Activated naive CD8-positive, alpha-beta T cell treated with anti-CD3 and anti-CD28 coated beads, Interleukin-2, amount 10 ng/mL, durations not matched to agents 7 days and 5 days (primary cell): ENCODE data around the gene HPX. TPM values are rescaled to one million over a fixed set of nuclear protein-coding genes. Genes with fewer than 3 reads are reported as not detected.
A peak's percentile ranks its signal among the peaks of the same experiment; 100 is the strongest.
"Not testable (repeated sequence)": the region's sequence is repeated elsewhere in the genome, so short reads cannot be mapped to it uniquely, and the experiment has no call there.

ENCODE experiments used
- ATAC-seq: fragments of 150-1000 bp; cut with Tn5 transposase; one replicate; pipeline ENCODE4 v1.10.0; 2021; ENCODE audit warnings: low read depth, moderate library complexity
- POLR2A ChIA-PET: fragments of 350-600 bp; sonication (Branson Sonifier 250); formaldehyde crosslinking; loops from one replicate; lab custom pipeline; 2021; ENCODE audit warnings: antibody characterized with exemption; lab: Charles Lee
- DNase-seq: peaks from one replicate; pipeline ENCODE4 v3.0.0; 2021
- H3K27ac Mint-ChIP-seq: one replicate; pipeline ENCODE4 v1.8.0; 2022; ENCODE audit warnings: mild to moderate bottlenecking, mixed read lengths
- H3K27me3 Mint-ChIP-seq: one replicate; pipeline ENCODE4 v1.8.0; 2022; ENCODE audit warnings: mild to moderate bottlenecking, moderate library complexity, mixed read lengths
- H3K36me3 Mint-ChIP-seq: one replicate; pipeline ENCODE4 v1.8.0; 2021; ENCODE audit warnings: mild to moderate bottlenecking, mixed read lengths
- H3K4me1 Mint-ChIP-seq: one replicate; pipeline ENCODE4 v1.8.0; 2021; ENCODE audit warnings: mixed read lengths
- H3K4me3 Mint-ChIP-seq: one replicate; pipeline ENCODE4 v1.8.0; 2022; ENCODE audit warnings: mild to moderate bottlenecking, moderate library complexity, mixed read lengths
- H3K9me3 Mint-ChIP-seq: one replicate; pipeline ENCODE4 v1.8.0; 2021; ENCODE audit warnings: mixed read lengths
- total RNA-seq, 2 experiments: library from RNA; stranded (reverse); gene quantifications; one replicate each; pipeline ENCODE4 v1.2.3, GENCODE V29; 2021

HPX gene
- total RNA-seq, 2 experiments from 2014 or later, result 0.58 to 1.3 TPM

DNA sequence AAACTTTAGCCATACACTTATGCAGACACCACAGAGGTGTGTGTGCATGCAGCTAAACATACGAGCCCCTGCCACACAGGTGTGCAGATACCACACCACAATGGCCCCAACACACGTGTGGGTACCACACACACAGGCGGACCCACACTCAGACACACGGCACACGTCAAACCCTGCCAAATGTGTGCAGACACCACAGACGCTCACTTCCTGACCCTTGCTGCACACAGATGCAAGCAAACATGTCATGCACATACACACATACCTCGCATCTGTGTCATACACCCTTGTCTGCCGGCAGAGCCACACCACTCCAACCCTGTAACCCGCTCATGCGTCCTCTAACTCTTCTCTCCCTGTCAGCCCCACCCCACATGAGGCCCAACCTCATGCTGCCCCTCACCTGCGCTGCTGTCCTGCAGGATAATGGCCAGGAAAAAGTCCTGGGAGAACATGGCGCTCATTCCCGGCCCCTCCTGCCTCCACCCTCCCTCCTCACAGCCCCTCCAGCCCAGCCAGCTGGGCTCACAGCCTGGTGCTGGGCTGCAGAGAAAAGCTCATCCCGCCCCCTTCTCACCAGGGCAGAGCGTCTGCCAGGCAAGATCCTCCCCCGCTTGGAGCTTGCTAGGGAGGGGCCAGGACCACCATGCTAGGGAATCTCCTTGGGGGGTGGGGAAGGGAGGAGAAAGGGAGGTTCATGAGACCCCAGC lies 36.3 kb downstream of the HPX start:
- POLR2A ChIA-PET, result interaction anchor here (0.9 to 7.4 kb wide), 5 partner anchors 13 to 77 kb away, joined by 3 to 140 read pairs (median 12); partner anchors contain the start of genes APBB1, ARFIP2, SMPD1 and TIMM10B
- ATAC-seq (peak; percentile 15), DNase-seq (no peak)
- Mint-ChIP-seq H3K4me3 (peak overlapping the region; percentile 61), H3K27ac (peak overlapping the region; percentile 87), H3K27me3 (no peaks in the 10 kb centered on the region), H3K36me3 (peaks cover 36% of the 10 kb centered on the region), H3K9me3 (no peaks in the 10 kb centered on the region), H3K4me1 (peaks cover 55% of the 10 kb centered on the region)

DNA sequence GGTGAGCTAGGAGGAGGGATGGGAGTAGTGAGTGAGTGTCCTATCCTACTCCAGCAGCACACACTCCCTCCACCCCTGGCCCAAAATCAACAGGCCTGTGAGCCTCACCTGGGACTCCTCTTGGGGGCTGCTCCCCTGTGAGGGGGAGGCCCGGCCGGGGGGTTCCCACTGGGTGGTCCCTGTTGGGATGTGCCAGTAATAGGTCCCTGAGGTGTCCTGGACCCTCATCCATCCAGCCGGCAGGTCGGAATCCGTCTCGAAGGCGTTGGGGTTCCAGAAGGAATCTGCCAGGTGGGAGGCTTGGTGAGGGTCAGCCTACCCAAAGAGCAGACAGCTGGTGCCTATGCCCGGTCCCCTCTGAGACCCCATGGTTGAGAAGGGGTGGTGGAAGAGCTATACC lies 37.2 kb downstream of the HPX start:
- Mint-ChIP-seq H3K4me1 (peaks cover 60% of the 10 kb centered on the region), H3K4me3 (peak overlapping the region; percentile 34), H3K27me3 (no peaks in the 10 kb centered on the region), H3K27ac (peak overlapping the region; percentile 94), H3K36me3 (peaks cover 39% of the 10 kb centered on the region), H3K9me3 (no peaks in the 10 kb centered on the region)
- ATAC-seq (no peak), DNase-seq (no peak)
- POLR2A ChIA-PET, result interaction anchor here (1.0 to 7.4 kb wide), 7 partner anchors 8 to 203 kb away, joined by 3 to 140 read pairs (median 12); partner anchors contain the start of genes APBB1, ARFIP2, SMPD1 and TIMM10B

DNA sequence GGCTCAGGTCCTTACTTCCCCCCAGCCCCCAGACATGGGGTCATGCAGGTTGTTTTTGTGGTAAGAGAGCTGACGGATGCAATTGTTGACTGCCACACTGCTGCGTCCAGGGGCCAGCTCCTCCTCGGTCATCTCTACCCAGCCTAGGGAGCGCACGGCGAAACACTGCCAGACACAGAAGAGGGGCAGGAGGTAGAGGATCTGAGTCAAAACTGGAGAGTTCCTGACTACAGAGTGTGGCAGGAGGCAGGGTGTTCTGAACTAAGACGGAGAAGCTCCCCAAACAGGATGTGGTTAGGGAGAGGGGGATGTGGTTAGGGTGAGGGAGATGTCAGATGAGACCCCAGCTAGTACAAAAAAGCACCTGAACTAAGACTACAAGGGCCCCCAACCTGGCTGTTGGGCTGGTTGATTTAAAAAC lies 38.2 kb downstream of the HPX start:
- POLR2A ChIA-PET, result interaction anchor here (0.6 to 7.4 kb wide), 11 partner anchors 9 to 204 kb away, joined by 3 to 140 read pairs (median 6); partner anchors contain the start of genes APBB1, ARFIP2, SMPD1 and TIMM10B
- Mint-ChIP-seq H3K36me3 (peaks cover 44% of the 10 kb centered on the region), H3K27me3 (no peaks in the 10 kb centered on the region), H3K27ac (peak overlapping the region; percentile 94), H3K9me3 (no peaks in the 10 kb centered on the region), H3K4me3 (peak overlapping the region; percentile 83), H3K4me1 (peaks cover 56% of the 10 kb centered on the region)
- ATAC-seq, result peak; percentile 90
- DNase-seq, result peak; percentile 70

DNA sequence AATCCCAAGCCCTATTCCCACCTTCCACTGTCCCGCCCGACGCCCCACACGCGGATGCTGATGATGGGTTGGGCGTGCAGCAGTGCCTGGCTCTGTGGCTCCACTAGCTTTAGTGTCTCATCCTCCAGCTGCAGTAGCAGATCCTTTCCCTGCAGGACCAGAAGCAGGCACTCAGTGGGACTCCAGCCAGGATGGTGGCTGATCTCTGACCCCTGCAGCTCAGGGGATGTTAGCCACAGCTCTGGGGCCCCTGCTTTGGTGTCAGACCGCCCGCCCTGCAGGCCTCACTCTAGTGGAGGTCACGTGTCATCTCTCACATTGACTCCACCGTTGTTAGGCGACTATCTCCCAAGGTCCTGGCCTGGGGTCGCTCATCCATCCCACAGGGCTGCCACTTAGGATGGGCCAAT lies 38.7 kb downstream of the HPX start:
- DNase-seq (peak; percentile 68), ATAC-seq (peak; percentile 38)

DNA sequence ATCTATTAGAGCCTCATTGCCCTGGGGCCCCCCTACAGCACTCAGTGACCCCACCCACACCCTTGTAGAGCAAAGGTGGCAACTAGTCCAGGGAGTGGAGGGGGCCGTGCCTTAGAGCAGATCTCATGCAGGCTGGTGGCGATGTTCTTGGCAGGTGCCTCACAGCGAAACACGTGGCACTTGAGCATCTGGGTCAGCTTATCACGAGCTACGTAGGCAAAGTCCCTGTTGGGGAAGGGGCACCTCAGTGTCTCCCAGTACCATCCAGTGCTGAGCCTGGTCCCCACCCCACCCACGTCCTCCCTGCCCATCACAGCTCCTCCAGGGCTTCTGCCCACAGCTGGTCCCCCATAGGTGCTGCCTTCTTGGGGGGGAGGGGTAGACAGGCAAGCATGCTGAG lies 39.3 kb downstream of the HPX start:
- H3K27ac Mint-ChIP-seq, result peak overlapping the region; percentile 94
- ATAC-seq (no peak), DNase-seq (no peak)
- POLR2A ChIA-PET, result interaction anchor here (2.5 to 7.4 kb wide), 4 partner anchors 10 to 80 kb away, joined by 12 to 140 read pairs (median 72); partner anchors contain the start of genes APBB1, ARFIP2, SMPD1 and TIMM10B
- peaks cover 40% of the 10 kb centered on the region for H3K36me3 Mint-ChIP-seq
- H3K4me3 Mint-ChIP-seq, result no peak overlapping the region
- H3K27me3 Mint-ChIP-seq, result no peaks in the 10 kb centered on the region
- peaks cover 49% of the 10 kb centered on the region for H3K4me1 Mint-ChIP-seq
- no peaks in the 10 kb centered on the region for H3K9me3 Mint-ChIP-seq

More for the DNA sequence above, 38.7 kb downstream of the HPX start:
- POLR2A ChIA-PET, result interaction anchor here (1.0 to 7.4 kb wide), 8 partner anchors 10 to 80 kb away, joined by 3 to 140 read pairs (median 12); partner anchors contain the start of genes APBB1, ARFIP2, SMPD1 and TIMM10B
- H3K27me3 Mint-ChIP-seq, result no peaks in the 10 kb centered on the region
- peaks cover 53% of the 10 kb centered on the region for H3K4me1 Mint-ChIP-seq
- H3K9me3 Mint-ChIP-seq, result no peaks in the 10 kb centered on the region
- H3K27ac Mint-ChIP-seq, result peak overlapping the region; percentile 94
- peak overlapping the region; percentile 83 for H3K4me3 Mint-ChIP-seq
- H3K36me3 Mint-ChIP-seq, result peaks cover 41% of the 10 kb centered on the region

DNA sequence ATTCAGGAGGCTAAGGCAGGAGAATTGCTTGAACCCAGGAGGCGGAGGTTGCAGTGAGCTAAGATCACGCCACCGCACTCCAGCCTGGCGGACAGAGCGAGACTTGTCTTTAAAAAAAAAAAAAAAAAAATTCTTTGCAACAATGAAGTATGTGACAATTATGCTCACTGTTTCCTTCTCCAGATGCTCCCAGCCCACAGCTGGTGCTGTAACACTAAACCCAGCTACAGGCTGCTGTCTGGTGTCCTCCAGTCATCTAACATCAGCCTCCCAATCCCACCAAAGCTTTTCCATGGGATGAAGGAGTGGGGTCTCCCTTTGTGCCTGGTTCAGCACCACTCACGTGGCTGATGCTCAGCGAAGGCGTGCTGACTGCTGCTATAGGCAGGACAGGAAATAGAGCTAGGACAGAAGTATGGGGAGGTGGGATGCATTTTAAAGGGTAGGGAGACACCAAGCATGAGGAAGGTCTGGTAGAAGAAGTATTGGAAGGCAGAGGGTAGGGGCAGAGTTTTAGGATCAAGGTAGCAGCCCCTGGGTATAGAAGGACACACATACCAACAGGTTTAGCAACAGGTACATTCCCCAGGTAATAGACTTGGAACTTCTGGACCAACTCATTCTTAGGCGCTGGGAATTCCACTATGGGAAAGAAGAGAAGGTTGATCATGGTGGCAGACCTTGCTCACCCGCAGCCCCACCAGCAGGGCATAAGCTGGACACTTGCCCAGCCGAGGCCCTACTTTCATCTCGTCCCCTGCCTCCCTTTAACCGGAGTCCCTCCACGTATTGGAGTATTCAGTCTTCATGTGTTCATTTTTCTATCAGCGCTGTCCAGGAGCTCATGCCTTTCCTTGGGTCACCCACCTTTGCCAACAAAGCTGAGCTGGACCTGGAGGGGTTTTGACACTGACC lies 40.1 kb downstream of the HPX start:
- Mint-ChIP-seq H3K27me3 (no peaks in the 10 kb centered on the region), H3K4me1 (peaks cover 47% of the 10 kb centered on the region), H3K4me3 (no peak overlapping the region), H3K9me3 (no peaks in the 10 kb centered on the region), H3K36me3 (peaks cover 41% of the 10 kb centered on the region), H3K27ac (no peak overlapping the region)
- ATAC-seq (no peak), DNase-seq (no peak)
- POLR2A ChIA-PET, result interaction anchor here (0.6 to 7.4 kb wide), 4 partner anchors 9 to 23 kb away, joined by 3 to 140 read pairs (median 72); partner anchors contain the start of genes APBB1 and SMPD1

DNA sequence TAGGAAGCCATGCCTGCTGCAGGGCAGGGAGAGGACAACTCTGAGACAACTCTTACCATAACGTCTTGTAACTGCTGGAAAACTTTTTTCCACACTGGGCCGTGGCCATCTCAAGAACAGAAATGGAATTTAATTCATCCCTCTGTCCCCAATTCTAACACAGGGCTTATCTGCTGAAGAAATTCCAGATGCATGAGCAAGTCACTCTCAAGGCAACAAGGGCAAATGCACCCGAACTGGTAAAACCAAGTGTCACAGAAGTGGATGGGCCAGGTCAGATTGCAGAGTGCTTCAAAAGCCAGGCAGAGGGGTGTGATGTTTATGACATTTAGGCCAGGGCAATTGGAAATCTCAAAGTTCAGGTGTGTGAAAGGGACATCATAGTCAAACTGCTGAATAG lies 43.2 kb downstream of the HPX start:
- no peak for DNase-seq
- ATAC-seq, result no peak
- H3K4me1 Mint-ChIP-seq, result peaks cover 32% of the 10 kb centered on the region
- peaks cover 49% of the 10 kb centered on the region for H3K36me3 Mint-ChIP-seq
- H3K9me3 Mint-ChIP-seq, result no peaks in the 10 kb centered on the region
- H3K4me3 Mint-ChIP-seq, result no peak overlapping the region
- H3K27me3 Mint-ChIP-seq, result no peaks in the 10 kb centered on the region
- POLR2A ChIA-PET, result interaction anchor here (7.4 kb wide), 1 partner anchor 6 kb away, joined by 140 read pairs; the partner anchor contains the start of gene SMPD1
- H3K27ac Mint-ChIP-seq, result no peak overlapping the region

DNA sequence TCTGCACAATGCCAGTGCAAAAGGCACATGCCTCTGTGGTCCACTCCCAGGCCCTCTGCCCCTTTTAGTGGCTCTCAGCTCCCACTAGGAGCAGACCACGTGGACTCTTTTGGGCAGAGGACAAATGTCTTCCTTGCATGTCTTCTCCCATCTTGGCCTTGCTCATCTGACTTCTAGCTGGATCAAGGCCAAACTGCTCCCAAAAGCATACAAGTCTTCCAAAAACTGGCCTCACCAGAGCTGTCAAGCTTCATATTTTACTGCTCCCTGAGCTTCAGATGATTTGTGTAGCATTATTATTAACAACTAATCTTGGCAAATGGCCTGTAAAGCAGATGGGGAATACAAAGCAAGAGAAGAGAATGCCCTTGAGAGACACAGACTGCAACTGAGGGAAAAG lies 43.6 kb downstream of the HPX start:
- peaks cover 49% of the 10 kb centered on the region for H3K36me3 Mint-ChIP-seq
- H3K27ac Mint-ChIP-seq, result no peak overlapping the region
- POLR2A ChIA-PET, result interaction anchor here (0.8 kb wide), 1 partner anchor 22 kb away, joined by 4 read pairs; the partner anchor contains the start of gene APBB1
- no peak for DNase-seq
- no peak for ATAC-seq
- H3K9me3 Mint-ChIP-seq, result no peaks in the 10 kb centered on the region
- no peak overlapping the region for H3K4me3 Mint-ChIP-seq
- no peaks in the 10 kb centered on the region for H3K27me3 Mint-ChIP-seq
- peaks cover 29% of the 10 kb centered on the region for H3K4me1 Mint-ChIP-seq

DNA sequence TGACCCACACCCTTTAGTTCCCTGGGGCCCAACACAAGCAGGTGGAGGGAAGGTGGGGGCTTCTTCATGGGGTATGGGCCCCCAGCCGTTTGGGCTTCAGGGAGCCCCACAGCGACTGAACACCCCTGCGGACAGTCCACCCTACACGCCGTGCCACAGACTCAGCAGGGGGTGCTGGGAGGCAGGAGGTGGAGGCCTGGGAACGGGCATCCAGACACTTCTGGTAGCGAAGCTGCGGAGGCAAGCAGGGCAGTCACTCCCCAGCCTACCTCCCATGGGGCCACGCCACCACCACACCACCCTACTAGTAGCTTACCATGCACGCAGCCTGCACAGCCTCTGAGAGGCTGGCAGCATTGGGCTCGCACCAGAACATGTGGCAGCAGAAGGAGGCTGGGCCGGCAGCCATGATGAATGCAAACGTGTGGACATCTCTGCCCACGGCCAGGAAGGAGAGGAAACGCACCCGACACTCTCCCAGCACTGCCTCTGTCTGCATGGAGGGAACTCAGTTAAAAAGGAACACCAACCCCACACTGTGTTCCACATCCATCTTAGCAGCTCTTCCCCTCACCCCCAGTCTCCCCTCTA lies 45.2 kb downstream of the HPX start:
- peak overlapping the region; percentile 33 for H3K27ac Mint-ChIP-seq
- H3K36me3 Mint-ChIP-seq, result peaks cover 49% of the 10 kb centered on the region
- no peak overlapping the region for H3K4me3 Mint-ChIP-seq
- peaks cover 30% of the 10 kb centered on the region for H3K4me1 Mint-ChIP-seq
- POLR2A ChIA-PET, result no interaction called here
- H3K9me3 Mint-ChIP-seq, result no peaks in the 10 kb centered on the region
- DNase-seq (no peak), ATAC-seq (no peak)
- H3K27me3 Mint-ChIP-seq, result no peaks in the 10 kb centered on the region

DNA sequence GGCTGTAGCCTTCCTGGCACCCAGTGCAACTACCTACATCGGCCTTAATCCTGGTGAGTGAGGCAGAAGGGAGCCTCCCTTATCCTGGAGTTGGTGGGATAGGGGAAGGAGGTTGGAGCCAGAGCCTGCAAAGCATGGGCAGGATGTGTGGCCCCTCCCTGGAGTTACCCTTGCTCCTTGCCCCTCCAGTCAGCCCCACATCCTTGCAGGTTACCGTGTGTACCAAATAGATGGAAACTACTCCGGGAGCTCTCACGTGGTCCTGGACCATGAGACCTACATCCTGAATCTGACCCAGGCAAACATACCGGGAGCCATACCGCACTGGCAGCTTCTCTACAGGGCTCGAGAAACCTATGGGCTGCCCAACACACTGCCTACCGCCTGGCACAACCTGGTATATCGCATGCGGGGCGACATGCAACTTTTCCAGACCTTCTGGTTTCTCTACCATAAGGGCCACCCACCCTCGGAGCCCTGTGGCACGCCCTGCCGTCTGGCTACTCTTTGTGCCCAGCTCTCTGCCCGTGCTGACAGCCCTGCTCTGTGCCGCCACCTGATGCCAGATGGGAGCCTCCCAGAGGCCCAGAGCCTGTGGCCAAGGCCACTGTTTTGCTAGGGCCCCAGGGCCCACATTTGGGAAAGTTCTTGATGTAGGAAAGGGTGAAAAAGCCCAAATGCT lies 46.7 kb downstream of the HPX start:
- DNase-seq (no peak), ATAC-seq (no peak)
- peaks cover 36% of the 10 kb centered on the region for H3K4me1 Mint-ChIP-seq
- H3K9me3 Mint-ChIP-seq, result no peaks in the 10 kb centered on the region
- no peaks in the 10 kb centered on the region for H3K27me3 Mint-ChIP-seq
- POLR2A ChIA-PET, result interaction anchor here (7.0 kb wide), 1 partner anchor 7 kb away, joined by 140 read pairs; no protein-coding TSS in a partner anchor
- no peak overlapping the region for H3K27ac Mint-ChIP-seq
- peaks cover 37% of the 10 kb centered on the region for H3K36me3 Mint-ChIP-seq
- H3K4me3 Mint-ChIP-seq, result no peak overlapping the region

DNA sequence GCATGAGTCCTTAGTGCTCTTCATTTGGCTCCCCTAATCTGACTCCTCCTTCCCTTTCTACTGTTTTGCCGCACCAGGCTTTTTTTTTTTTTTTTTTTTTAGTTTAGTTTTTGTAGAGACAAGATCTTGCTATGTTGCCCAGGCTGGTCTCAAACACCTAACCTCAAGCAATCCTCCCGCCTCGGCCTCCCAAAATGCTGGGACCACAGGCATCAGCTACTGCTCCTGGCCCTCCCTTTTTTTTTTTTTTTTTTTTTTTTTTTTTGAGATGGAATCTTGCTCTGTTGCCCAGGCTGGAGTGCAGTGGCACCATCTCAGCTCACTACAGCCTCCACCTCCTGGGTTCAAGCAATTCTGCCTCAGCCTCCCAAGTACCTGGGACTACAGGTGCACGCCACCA lies 48.5 kb downstream of the HPX start:
- peaks cover 35% of the 10 kb centered on the region for H3K4me1 Mint-ChIP-seq
- peaks cover 22% of the 10 kb centered on the region for H3K36me3 Mint-ChIP-seq
- H3K9me3 Mint-ChIP-seq, ATAC-seq, DNase-seq, H3K27ac Mint-ChIP-seq, H3K27me3 Mint-ChIP-seq: not testable (repeated sequence)
- POLR2A ChIA-PET, result interaction anchor here (7.0 kb wide), 1 partner anchor 9 kb away, joined by 140 read pairs; no protein-coding TSS in a partner anchor
- peak overlapping the region; percentile 96 for H3K4me3 Mint-ChIP-seq
